Duodenal mucosa (tissue), 2 donors: ENCODE results near the gene C10orf88.

Experiments used
- H3K27ac ChIP-seq: one replicate; pipeline ENCODE4 v1.7.0; 2013; ENCODE audit warnings: low read depth, low read length
- H3K27me3 ChIP-seq, 2 donors: one replicate each; pipeline ENCODE4 v1.7.0; 2013; ENCODE audit warnings: low read length in 2 of 2, control low read depth in 1 of 2; ENCODE audit not compliant: insufficient read depth in 2 of 2, control insufficient read depth in 1 of 2
- H3K36me3 ChIP-seq, 2 donors: one replicate each; pipeline ENCODE4 v1.7.0; 2013; ENCODE audit warnings: low read length in 2 of 2, control low read depth in 1 of 2; ENCODE audit not compliant: insufficient read depth in 2 of 2, control insufficient read depth in 1 of 2
- H3K4me1 ChIP-seq, 2 donors: one replicate each; pipeline ENCODE4 v1.7.0; 2013; ENCODE audit warnings: low read length in 2 of 2, control low read depth in 1 of 2; ENCODE audit not compliant: insufficient read depth in 2 of 2, control insufficient read depth in 1 of 2
- H3K4me3 ChIP-seq, 2 donors: one replicate each; pipeline ENCODE4 v1.7.0; 2013; ENCODE audit warnings: low read length in 2 of 2, low read depth in 1 of 2
- H3K9ac ChIP-seq, 2 donors: one replicate each; pipeline ENCODE4 v1.7.0; 2013; ENCODE audit warnings: low read length in 2 of 2, low read depth in 1 of 2
- H3K9me3 ChIP-seq, 2 donors: one replicate each; pipeline ENCODE4 v1.7.0; 2013; ENCODE audit warnings: low read length in 2 of 2, control low read depth in 1 of 2; ENCODE audit not compliant: control insufficient read depth in 1 of 2

The C10orf88 gene

GRCh38 chr10:122968698-122969097, 14.7 kb upstream of the C10orf88 start:
- Histone ChIP-seq H3K4me3 (no peak overlapping the region), H3K9me3 (peaks cover 4 to 10% of the 10 kb centered on the region in 2 donors), H3K27me3 (no peaks in the 10 kb centered on the region), H3K27ac (no peak overlapping the region), H3K36me3 (no peaks in the 10 kb centered on the region), H3K4me1 (no peaks in the 10 kb centered on the region), H3K9ac (no peak overlapping the region)

DNA sequence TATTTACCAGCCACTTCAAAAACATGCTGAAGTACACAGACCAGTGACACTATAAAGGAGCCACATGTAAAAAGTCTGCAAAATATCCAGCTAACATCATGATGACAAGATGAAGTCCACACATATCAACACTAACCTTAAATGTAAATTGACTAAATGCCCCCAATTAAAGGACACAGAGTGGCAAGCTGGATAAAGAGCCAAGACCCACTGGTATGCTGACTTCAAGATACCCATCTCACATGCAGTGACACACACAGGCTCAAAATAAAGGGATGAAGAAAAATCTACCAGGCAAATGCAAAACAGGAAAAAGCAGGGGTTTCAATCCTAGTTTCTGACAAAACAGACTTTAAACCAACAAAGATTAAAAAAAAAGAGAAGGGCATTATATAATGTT, 12.9 kb upstream of the C10orf88 start:
- no peaks in the 10 kb centered on the region for H3K27me3 ChIP-seq
- no peak overlapping the region for H3K4me3 ChIP-seq
- H3K36me3 ChIP-seq, result no peaks in the 10 kb centered on the region
- no peaks in the 10 kb centered on the region for H3K4me1 ChIP-seq
- no peak overlapping the region for H3K9ac ChIP-seq
- no peak overlapping the region for H3K27ac ChIP-seq
- H3K9me3 ChIP-seq, result peaks cover 4 to 10% of the 10 kb centered on the region in 2 donors

DNA sequence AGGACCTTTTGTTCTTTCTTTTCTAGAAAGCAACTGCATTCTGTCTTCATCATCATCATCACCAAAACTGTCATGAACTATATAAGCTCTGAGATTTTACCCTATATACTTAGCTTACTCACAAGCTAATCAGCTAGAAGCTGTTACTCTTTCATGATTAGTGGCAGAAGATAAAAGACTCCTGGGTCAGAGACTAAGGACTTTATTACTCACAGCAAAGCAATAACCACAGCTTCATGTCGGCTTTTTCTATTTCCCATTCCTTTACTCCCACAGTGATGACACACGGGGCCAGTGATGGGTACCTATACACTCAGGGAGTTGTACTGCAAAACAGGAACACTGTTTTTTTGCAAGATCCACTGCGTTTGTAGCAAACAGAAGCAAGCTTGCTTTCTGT, 8.4 kb upstream of the C10orf88 start:
- Histone ChIP-seq H3K36me3 (no peaks in the 10 kb centered on the region), H3K9ac (no peak overlapping the region), H3K27ac (no peak overlapping the region)

GRCh38 chr10:122957474-122957873, 3.4 kb upstream of the C10orf88 start:
- Histone ChIP-seq H3K27me3 (no peaks in the 10 kb centered on the region), H3K9me3 (peaks cover 0 to 3% of the 10 kb centered on the region in 2 donors), H3K4me1 (peaks cover 11 to 18% of the 10 kb centered on the region in 2 donors), H3K9ac (no peak overlapping the region), H3K4me3 (no peak overlapping the region), H3K36me3 (no peaks in the 10 kb centered on the region), H3K27ac (no peak overlapping the region)

More for the DNA sequence above, 8.4 kb upstream of the C10orf88 start:
- H3K9me3 ChIP-seq, result peaks cover 4 to 8% of the 10 kb centered on the region in 2 donors
- H3K4me3 ChIP-seq, result no peak overlapping the region
- H3K4me1 ChIP-seq, result no peaks in the 10 kb centered on the region
- H3K27me3 ChIP-seq, result no peaks in the 10 kb centered on the region

- Histone ChIP-seq H3K27ac (no peak overlapping the region), H3K4me3 (no peak overlapping the region), H3K27me3 (no peaks in the 10 kb centered on the region), H3K4me1 (peaks cover 11 to 18% of the 10 kb centered on the region in 2 donors), H3K9ac (no peak overlapping the region), H3K36me3 (no peaks in the 10 kb centered on the region), H3K9me3 (peaks cover 0 to 3% of the 10 kb centered on the region in 2 donors)
Measured at GRCh38 chr10:122955892-122956291, 1.9 kb upstream of the C10orf88 start.

GRCh38 chr10:122954731-122955050, 664 bp upstream of the C10orf88 start:
- Histone ChIP-seq H3K9me3 (peaks cover 0 to 3% of the 10 kb centered on the region in 2 donors), H3K27me3 (no peaks in the 10 kb centered on the region), H3K27ac (no peak overlapping the region), H3K36me3 (no peaks in the 10 kb centered on the region), H3K9ac (no peak overlapping the region), H3K4me1 (peaks cover 11 to 18% of the 10 kb centered on the region in 2 donors), H3K4me3 (peak overlapping the region; percentile 73 to 83)

GRCh38 chr10:122949296-122949695, 4.7 kb downstream of the C10orf88 start:
- peaks cover 10 to 23% of the 10 kb centered on the region in 2 donors for H3K36me3 ChIP-seq
- H3K9me3 ChIP-seq, result peaks cover 0 to under 1% of the 10 kb centered on the region in 2 donors
- peaks cover 3 to 7% of the 10 kb centered on the region in 2 donors for H3K4me1 ChIP-seq
- no peak overlapping the region for H3K27ac ChIP-seq
- H3K9ac ChIP-seq, result no peak overlapping the region
- H3K4me3 ChIP-seq, result no peak overlapping the region
- no peaks in the 10 kb centered on the region for H3K27me3 ChIP-seq

- Histone ChIP-seq H3K4me3 (no peak overlapping the region), H3K27me3 (no peaks in the 10 kb centered on the region), H3K36me3 (peaks cover 9 to 29% of the 10 kb centered on the region in 2 donors), H3K9ac (no peak overlapping the region), H3K4me1 (no peaks in the 10 kb centered on the region), H3K27ac (no peak overlapping the region), H3K9me3 (no peaks in the 10 kb centered on the region)
Measured at GRCh38 chr10:122939856-122940543, 14.0 kb downstream of the C10orf88 start.

- Histone ChIP-seq H3K9ac (no peak overlapping the region), H3K36me3 (peaks cover 9 to 29% of the 10 kb centered on the region in 2 donors), H3K4me1 (no peaks in the 10 kb centered on the region), H3K27ac (no peak overlapping the region), H3K27me3 (no peaks in the 10 kb centered on the region), H3K9me3 (no peaks in the 10 kb centered on the region), H3K4me3 (no peak overlapping the region)
Measured at GRCh38 chr10:122939133-122939855, 14.7 kb downstream of the C10orf88 start.

DNA sequence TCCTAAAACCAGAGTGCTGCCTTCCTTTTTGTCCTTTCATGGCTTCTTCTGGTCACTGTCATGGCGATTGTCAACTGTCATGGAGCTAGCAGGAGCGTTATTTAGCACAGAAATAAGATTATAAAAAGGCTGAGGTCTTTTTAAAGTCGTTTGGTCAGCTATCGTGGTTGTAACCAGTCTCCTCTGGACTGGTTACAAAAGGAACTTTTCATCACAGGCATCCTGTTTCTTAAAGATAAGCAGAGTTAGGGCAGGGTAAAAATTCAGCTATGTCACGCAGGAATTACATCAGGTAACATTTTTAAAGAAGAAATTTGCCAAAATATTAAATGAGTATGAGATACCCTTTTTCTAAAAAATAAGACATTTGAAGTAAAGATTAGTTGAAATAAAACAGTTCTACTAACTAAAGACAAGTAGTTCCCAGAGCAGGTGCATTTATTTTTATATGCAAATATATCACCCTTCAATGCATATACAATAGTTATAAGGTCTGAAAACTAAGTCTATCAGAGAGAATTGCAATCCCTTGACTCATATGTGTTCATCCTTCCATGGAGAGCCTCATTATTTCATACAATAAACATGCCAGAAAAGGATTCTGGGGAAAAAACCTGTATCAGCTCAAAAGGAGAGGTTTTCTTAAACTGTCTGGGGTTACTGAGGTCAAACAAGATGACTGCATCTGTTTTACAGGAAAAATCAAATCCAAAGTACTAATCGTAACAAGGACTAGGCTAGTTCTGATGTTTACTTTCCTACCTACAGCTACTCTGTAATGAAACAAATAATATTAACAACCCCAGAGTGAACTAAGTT, 22.7 kb downstream of the C10orf88 start:
- no peaks in the 10 kb centered on the region for H3K4me1 ChIP-seq
- H3K9ac ChIP-seq, result no peak overlapping the region
- no peaks in the 10 kb centered on the region for H3K9me3 ChIP-seq
- H3K4me3 ChIP-seq, result no peak overlapping the region
- H3K27ac ChIP-seq, result no peak overlapping the region
- H3K36me3 ChIP-seq, result peaks cover 2 to 5% of the 10 kb centered on the region in 2 donors
- no peaks in the 10 kb centered on the region for H3K27me3 ChIP-seq
